HL-60 (cell line): ENCODE measurements around the gene KANSL3.

ENCODE experiments used
- DNase-seq, 2 experiments: peaks; one replicate each; pipeline ENCODE4 v3.0.0-alpha.2; 2010 to 2020; ENCODE audit warnings: low read depth in 1 of 2, low spot score in 1 of 2
- H3K27ac ChIP-seq: fragments of 250-450 bp; sonication (Bioruptor Pico); replicated peaks from 2 replicates; pipeline ENCODE4 v1.5.1; 2020; ENCODE audit warnings: mild to moderate bottlenecking, moderate library complexity
- H3K27me3 ChIP-seq: fragments of 250-450 bp; sonication (Bioruptor Pico); 2 replicates; pipeline ENCODE4 v1.5.1; 2021; ENCODE audit warnings: mild to moderate bottlenecking, moderate library complexity; ENCODE audit not compliant: insufficient read depth, poor library complexity, severe bottlenecking
- H3K4me3 ChIP-seq: replicated peaks from 2 replicates; pipeline ENCODE4 v1.5.1; 2011; ENCODE audit warnings: mild to moderate bottlenecking, control low read depth, low read length; ENCODE audit not compliant: insufficient read depth
- GABPA ChIP-seq: IDR thresholded peaks from 2 replicates; pipeline ENCODE4 v1.6.1; 2012; ENCODE audit warnings: low read depth
- POLR2AphosphoS5 ChIP-seq: IDR thresholded peaks from 2 replicates; pipeline ENCODE4 v1.6.1; 2012; ENCODE audit warnings: low read depth
- REST ChIP-seq: IDR thresholded peaks from 2 replicates; pipeline ENCODE4 v1.6.1; 2012; ENCODE audit warnings: low read depth; ENCODE audit not compliant: insufficient replicate concordance
- SPI1 ChIP-seq: IDR thresholded peaks from 2 replicates; pipeline ENCODE4 v1.6.1; 2012; ENCODE audit warnings: low read depth, mild to moderate bottlenecking, borderline replicate concordance
- TF ChIP-seq, protein P1 (sequence below): IDR thresholded peaks from one replicate; pipeline ENCODE4 v1.5.1; 2011; ENCODE audit warnings: low read length, control low read depth, inconsistent platforms; ENCODE audit not compliant: insufficient read depth

KANSL3 gene

GRCh38 chr2:96596596-96596995 is 41.5 kb downstream of the KANSL3 start:
- TF ChIP-seq REST, result no peak
- no peaks in the 10 kb centered on the region for H3K27me3 ChIP-seq
- H3K27ac ChIP-seq, result no peak overlapping the region
- DNase-seq, result no peak
- no peak overlapping the region for H3K4me3 ChIP-seq

- TF ChIP-seq POLR2AphosphoS5 (no peak), REST (no peak), SPI1 (no peak), GABPA (no peak)
- TF ChIP-seq, protein P1, sequence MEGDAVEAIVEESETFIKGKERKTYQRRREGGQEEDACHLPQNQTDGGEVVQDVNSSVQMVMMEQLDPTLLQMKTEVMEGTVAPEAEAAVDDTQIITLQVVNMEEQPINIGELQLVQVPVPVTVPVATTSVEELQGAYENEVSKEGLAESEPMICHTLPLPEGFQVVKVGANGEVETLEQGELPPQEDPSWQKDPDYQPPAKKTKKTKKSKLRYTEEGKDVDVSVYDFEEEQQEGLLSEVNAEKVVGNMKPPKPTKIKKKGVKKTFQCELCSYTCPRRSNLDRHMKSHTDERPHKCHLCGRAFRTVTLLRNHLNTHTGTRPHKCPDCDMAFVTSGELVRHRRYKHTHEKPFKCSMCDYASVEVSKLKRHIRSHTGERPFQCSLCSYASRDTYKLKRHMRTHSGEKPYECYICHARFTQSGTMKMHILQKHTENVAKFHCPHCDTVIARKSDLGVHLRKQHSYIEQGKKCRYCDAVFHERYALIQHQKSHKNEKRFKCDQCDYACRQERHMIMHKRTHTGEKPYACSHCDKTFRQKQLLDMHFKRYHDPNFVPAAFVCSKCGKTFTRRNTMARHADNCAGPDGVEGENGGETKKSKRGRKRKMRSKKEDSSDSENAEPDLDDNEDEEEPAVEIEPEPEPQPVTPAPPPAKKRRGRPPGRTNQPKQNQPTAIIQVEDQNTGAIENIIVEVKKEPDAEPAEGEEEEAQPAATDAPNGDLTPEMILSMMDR, result no peak
- no peak overlapping the region for H3K4me3 ChIP-seq
- no peak for DNase-seq
- no peak overlapping the region for H3K27ac ChIP-seq
- H3K27me3 ChIP-seq, result no peaks in the 10 kb centered on the region
Measured at GRCh38 chr2:96594691-96595152, 43.4 kb downstream of the KANSL3 start.

DNA sequence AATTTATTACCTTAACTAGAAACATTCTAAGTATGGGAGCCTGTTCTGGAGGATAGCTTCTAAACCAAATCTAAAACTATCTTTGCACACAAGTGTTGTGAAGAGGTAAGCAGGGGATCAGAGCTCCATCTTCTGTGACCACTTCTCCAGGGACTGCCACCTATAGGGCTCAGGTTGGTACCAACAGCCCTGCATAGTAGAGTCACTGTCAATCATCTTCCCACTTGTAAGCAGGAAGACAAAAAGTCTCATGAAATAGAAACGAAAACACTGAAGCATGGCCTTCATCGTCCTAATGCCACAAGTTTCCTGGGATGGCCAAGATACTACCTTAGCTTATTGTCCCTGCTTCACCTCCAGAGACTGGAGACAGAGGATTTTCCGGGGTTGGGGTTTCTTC is 43.8 kb downstream of the KANSL3 start:
- Histone ChIP-seq H3K27ac (no peak overlapping the region), H3K4me3 (no peak overlapping the region), H3K27me3 (no peaks in the 10 kb centered on the region)
- TF ChIP-seq, protein P1, result no peak
- no peak for TF ChIP-seq GABPA
- no peak for DNase-seq

- no peak for DNase-seq
- TF ChIP-seq REST (no peak), POLR2AphosphoS5 (no peak), SPI1 (no peak)
- TF ChIP-seq, protein P1, result no peak
- H3K4me3 ChIP-seq, result no peak overlapping the region
- H3K27ac ChIP-seq, result no peak overlapping the region
- H3K27me3 ChIP-seq, result no peaks in the 10 kb centered on the region
Measured at GRCh38 chr2:96591494-96591893, 46.6 kb downstream of the KANSL3 start.
